Activated naive CD8-positive, alpha-beta T cell treated with anti-CD3 and anti-CD28 coated beads, Interleukin-2, amount 50 U/mL, for 16 hours (primary cell): ENCODE results near the gene PCGF3.
A peak's percentile ranks its signal among the peaks of the same experiment; 100 is the strongest.
"Not testable (repeated sequence)": the region's sequence is repeated elsewhere in the genome, so short reads cannot be mapped to it uniquely, and the experiment has no call there.

Source experiments
- DNase-seq: peaks from one replicate; pipeline ENCODE4 v3.0.0-alpha.2; 2020; ENCODE audit warnings: low read depth, low spot score

The PCGF3 gene

DNA sequence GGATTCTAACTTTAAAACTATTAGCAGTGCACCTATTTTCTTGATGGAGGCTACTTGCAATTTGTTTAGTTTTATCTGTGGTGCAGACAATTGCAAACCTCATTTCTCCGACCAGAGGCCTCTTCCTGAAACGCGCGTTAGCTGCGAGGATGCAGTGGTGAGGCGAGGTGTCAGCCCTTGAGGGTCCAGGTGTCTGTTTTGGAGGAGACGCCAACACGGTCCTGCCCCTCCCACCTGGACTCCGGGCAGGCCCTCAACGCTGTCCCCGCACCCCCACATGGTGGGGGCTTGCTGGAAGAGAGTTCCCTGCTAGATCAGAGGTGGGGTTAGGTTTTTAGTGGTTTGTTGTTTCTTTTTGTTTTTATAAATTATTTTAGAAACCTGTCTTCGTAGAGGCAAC lies 34.4 kb downstream of the PCGF3 start:
- DNase-seq = no peak

DNA sequence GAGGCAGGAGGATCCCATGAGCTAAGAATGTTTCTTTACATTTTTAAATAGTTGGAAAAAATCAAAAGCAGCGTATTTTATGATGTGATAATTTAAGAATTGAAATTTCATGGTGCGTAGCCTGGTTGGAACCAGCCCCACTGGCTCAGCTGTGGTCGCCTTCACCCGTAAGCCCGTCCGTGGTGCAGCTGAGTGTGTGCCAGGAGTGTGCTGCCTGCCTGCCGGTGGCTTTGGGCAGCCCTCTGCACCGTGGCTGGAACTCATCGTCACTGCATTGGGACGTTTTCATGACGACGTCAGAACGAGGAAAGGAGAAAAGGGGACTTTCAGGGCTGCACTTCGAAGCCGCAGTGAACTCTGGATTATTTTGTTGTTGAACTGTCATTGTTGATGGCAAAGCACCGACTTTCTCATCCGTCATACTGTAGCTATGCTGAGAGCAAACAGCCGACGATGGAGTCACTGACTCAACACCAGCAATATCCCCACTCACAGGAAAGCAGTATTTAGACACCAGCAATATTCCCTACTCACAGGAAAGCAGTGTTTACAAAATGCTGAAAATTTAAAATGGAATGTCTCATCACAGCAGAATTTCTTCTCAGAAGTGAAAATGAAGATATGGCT lies 35.1 kb downstream of the PCGF3 start:
- no peak for DNase-seq

DNA sequence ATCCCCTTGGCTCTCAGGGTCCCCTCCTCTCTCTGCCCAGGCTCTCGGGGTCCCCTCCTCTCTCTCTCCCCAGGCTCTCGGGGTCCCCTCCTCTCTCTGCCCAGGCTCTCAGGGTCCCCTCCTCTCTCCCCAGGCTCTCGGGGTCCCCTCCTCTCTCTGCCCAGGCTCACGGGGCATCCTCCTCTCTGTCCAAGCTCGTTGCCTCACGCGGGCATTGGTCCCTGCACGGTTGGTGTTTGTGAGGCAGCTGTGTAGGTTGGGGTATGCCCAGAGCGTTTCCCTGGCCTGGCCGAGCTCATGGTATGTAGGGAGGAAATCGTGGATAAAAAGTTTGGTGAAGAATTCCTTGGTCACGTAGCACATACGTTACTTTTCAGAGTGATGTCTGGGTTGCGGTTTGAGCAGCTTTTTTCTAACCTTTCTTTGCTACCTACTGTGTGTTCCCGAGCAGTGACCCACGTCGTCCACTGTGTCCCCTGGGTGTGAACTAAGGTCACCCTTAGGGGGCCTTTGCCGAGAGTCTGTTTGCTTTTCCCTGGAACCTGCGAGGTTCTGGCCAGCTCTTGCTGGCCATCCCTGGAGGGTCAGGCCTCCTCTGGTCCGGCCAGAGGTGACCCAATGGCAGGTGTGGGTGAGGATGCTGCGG lies 36.6 kb downstream of the PCGF3 start:
- DNase-seq = no peak

DNA sequence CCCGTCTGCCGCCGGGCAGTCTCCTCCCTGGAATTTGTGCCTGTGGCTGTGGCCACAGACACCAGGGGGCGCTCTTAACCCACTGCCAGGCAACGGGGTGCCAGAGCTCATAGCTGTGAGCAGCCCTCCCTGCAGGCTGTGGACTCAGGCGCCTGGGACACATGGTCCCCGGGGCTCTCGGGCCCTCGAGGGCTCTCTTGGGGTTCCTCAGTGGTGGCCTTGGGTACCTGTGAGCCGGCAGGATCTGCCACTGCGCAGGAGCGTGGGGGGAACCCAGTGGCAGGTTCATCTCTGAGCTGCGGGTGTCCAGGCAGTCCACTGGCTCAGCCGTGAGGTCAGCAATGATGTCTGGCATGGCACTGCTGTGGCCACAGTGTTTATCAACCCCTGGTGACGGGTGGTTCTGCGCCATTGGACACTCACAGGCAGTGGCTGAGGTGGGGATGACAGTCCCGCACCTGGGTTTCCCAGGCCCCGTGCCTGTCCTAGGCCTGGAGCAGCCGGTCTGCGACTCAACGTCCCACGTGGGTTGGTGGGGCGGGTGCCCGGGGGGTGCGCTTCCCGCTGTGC lies 37.2 kb downstream of the PCGF3 start:
- peak; percentile 66 for DNase-seq

DNA sequence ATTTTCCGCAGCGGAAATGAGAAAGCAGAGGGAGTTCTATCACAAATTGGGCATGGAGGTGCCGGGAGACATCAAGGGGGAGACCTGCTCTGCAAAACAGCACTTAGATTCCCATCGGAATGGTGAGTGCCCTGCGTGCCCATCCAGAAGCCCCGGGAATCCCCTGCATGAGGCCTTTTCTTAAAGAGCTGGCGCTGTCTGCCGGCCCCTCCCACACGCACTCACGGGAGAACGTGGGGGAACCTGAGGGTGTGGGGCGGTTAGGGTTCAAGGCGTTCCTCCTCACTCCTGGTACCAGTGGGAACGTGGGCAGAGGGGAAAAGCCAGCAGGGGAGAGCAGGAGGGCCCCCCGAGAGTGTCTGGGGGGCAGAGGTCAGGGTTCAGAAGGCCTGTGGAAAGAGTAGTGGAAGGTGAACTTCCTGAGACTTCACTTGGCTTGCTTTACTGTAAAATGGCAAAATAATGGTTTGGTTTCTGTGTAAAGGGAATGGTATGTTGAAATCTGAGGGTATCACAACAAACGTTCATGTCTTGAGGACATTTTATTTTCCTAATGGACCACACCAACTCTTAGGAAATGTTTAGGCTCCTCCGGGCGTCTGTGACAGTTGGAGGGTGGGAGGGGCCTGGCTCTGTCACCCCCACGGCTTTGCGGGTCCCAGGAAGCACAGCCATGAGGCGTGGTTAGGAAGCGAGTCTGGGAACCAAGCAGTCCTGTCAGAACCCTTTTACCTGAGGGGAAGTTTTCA lies 38.0 kb downstream of the PCGF3 start:
- DNase-seq = no peak

DNA sequence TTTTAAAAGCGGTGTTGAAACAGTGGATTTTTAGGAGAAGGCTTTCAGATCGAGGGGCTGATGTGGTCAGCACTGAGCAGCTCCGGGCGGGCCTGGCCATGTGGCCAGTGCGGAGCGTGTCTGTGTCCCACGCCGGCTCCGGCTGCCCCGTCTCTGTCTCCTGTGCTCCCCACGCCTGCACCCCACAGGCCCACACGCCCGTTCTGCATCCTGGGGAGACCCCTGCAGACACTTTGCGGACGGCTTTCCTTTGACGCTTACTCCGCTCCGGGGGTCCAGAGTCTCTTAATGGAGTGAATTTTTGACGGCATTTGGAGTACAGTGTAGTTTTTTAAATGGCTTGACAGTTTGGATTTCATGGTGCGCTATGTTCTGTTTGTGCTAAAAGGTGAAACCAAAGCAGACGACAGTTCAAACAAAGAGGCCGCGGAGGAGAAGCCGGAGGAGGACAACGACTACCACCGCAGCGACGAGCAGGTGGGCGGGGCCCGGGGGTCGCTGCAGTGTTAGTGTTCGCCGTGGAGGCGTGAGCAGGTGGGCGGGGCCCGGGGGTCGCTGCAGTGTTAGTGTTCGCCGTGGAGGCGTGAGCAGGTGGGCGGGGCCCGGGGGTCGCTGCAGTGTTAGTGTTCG lies 38.7 kb downstream of the PCGF3 start:
- no peak for DNase-seq

DNA sequence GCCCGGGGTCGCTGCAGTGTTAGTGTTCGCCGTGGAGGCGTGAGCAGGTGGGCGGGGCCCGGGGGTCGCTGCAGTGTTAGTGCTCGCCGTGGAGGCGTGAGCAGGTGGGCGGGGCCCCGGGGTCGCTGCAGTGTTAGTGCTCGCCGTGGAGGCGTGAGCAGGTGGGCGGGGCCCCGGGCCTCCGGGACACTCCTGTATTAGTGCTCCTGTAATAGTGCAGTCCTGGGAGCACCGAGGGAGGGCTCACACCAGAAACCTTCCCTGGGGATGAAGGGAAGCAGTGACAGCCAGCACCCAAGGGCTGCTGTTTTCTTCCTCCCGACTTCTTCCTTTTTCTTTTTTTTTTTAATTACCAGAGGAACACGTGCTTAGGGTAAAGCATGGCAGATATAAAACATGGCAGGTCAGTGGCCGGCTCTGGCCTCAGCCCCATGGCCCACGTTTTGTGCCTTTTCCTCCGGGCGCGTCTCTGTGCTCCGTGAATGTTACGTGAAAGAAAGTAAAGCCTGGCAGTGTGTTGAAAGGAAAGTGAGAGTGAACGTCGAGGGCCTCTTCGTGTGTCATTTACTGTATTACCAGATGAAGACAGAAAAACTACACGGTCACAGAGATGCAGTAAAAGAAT lies 42.0 kb downstream of the PCGF3 start:
- no peak for DNase-seq

DNA sequence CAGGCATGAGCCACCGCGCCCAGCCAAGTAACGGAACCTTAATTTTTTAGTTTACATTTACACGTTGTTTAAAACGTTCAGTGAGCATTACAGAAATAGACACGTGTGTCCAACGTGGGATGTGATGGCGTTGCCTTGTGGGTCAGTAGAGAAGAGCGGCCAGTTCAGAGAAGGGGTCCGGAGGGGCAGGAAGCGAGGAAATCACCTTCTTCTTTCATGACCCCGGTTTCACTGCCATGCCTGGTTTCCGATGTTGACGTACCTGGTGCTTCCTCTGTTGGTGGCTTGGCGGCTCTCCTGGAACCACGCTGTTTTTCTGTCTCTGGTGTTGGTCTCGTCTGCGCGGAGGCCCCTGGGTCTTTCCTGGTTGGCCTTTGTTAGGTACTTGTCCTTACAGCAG lies 42.8 kb downstream of the PCGF3 start:
- no peak for DNase-seq

DNA sequence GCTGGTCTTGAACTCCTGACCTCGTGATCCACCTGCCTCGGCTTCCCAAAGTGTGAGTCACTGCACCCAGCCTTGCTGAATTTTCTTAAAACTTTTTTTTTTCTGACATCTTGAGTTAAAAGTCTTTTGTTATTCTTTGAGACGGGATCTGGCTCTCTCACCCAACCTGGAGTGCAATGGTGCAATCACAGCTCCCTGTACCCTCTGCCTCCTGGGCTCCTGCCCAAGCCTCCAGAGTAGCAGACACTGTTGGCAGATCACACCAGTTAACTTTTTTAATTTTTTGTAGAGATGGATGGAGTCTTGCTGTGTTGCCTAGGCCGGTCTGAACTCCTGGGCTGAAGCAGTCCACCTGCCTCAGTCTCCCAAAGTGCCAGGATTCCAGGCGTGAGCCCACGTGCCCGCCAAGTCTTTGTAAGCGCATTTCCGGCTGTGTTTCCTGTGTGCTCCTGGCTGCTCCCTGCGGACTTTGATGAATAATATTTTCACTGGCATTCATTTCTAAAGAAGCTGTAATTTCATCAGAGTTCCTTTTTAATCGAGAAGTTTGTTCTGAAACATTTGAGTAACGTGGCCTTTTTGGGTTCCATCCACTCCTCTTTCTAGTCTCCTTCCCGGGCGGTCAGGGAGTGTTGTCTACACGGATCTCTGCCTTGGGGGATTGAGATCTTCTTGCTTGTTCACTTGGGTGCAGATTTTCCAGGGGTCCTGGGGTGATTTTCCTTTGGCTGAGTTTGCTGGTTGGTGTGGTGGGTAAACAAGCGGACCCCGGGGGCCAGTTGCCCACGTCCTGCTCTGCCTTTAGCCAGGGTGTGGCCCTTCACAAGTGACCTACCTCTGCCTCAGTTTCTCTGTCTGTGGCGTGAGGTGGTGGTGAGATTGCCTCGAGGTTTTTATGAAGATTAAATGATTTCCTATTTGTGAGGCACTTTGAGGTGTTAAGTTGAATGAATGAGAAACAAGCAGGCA lies 44.4 kb downstream of the PCGF3 start:
- no peak for DNase-seq

DNA sequence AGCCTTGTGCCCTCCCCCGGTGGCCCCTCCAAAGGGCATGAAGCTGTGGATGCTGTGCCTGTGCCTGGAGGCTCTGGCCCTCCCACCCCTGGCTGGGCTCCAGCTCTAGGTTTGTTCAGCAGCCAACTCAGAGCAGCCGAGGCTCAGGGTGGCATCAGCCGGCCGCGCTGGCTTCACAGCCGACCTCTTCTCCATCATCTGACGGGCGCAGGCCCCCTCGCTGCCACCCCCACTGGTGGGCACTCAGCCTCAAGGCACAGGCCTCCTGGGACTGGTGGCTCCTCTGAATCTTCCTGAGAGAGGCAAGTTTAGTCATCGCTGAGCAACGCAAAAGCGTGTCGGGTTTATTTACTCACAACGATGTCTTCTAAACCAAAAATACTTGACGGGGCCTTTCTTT lies 46.0 kb downstream of the PCGF3 start:
- no peak for DNase-seq

DNA sequence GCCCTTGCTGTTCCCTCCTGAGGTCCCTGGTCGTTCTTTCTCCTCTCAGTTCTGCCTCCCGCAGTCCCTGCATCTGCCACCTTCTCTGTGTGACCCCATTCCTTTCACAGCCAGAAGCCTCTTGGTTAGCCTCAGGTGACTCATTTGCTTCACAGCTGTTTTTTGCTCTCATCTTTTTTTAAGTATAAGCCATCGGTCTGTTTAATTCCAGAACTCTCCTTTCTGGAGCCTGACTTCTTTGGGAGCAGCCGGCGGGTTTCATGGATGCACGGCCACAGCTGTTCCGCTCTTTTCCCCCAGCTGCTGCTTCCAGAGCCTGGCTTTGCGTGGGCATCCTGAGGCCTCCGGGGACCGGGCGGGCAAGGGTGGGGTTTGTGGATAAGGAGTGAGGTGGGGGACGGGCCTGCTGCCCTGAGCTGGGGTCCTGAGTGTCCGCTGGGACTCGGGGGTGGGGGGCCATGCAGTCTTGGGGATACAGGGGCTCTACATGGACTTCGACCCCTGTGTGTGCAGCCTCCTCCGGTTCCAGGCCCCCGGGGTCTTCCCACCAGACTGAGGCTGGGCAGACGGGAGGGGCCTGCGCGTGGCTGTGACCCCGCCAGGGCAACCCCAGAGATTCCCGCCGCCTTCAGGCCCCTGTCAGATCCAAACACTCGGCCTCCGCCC lies 46.7 kb downstream of the PCGF3 start:
- no peak for DNase-seq

DNA sequence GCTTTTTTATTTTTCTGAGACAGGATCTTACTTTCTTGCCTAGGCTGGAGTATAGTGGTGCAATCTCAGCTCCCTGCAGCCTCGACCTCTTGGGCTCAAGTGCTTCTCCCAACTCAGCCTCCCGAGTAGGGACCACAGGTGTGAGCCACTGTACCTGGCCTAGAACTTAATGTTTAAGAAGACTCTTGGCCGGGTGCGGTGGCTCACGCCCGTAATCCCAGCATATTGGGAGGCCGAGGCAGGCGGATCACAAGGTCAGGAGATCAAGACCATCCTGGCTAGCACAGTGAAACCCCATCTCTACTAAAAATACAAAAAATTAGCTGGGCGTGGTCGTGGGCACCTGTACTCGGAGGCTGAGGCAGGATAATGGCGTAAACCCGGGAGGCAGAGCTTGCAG lies 47.6 kb downstream of the PCGF3 start:
- DNase-seq = not testable (repeated sequence)

DNA sequence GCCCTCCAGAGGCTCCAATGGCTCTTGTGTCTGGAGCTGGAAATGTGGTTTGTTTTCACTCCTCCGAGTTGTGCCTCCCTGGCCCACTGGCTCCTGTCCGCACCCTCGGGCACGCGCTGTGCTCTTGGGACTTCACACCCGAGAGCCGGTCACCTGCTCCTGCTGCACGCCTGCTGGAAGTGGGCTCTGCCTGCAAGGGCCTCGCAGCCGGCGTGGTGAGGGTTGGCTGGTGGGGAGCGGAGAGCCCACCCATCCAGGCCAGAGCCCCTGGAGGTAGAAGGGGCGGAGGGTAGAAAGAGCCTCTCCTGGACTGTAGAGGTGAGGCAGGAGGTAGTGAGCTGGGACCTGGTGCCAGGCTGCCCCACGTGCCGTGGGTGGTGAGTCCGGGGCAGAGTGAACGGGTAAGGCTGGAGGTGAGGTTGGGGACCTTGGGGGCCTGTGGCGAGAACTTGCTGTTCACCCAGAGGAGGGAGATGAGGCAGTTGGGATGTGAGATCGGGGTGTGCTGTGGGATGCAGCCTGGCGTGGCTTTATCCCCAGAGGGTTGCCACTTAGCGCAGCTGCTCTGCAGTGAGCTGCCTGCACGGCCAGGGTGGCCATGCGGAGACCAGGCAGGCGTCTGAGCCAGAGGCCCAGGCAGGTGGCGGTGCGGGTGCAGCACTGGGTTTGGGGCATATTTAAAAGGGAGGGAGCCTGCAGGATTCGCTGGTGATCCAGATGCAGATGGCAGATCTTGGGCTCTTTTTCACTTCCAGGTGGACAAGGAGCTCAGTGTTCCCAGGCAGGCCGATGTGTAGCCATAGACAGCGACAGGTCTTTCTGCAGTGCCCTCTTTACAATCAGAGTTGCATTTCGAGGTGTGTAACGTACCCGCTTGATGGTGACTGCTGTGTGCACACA lies 48.8 kb downstream of the PCGF3 start:
- DNase-seq = no peak

DNA sequence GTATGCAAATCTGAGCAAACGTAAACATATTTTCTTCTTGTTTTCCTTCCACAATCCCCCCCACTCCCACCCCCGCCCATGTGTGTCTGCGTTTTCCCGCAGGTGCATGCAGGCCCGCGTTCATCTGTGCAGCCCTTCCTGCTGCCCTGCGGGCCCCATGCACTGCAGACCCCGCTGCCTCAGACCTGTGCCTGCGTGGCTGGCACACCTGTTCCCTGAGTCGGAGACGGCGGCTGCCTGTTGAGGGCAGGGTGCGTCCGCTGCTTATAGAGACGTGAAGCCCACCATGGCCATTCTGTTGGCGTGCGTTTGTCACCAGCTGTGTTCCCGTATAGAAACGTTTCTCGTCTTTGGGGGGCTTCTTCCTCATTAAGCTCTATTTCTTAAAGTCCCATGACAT lies 51.5 kb downstream of the PCGF3 start:
- DNase-seq = no peak

DNA sequence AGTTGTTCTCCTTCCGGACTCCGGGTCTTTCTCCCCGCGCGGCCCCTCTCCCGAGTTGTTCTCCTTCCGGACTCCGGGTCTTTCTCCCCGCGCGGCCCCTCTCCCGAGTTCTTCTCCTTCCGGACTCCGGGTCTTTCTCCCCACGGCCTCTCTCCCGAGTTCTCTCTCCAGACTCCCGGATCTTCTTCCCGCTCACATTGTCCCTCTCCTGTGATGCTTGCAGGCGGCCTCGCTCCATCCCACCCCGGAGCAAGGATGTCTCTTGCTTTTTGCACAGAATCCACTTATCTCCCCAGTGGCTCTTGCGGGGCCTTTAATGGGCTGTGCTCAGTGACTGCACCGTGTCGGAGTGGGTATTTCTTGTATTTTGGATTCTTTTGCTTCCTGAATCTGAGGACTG lies 54.2 kb downstream of the PCGF3 start:
- not testable (repeated sequence) for DNase-seq

DNA sequence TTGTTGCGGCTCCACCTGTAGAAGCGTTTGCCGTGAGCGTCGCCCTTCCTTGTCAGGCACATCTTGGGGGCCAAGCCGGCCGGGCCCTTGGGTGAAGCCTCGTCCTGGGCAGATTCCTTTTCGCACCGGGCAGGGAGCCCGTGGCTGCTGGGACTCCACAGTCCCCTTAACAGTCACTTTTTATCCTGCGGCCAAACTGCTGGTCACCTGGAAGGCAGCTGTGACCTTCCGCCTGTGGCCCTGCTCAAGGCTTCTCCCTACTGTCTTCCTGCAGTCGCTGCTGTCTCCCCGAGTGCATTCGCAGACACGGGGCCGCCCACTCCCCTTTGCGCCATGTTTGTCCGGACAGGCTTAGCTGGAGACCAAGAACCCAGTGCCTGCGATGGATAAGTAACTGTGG lies 55.0 kb downstream of the PCGF3 start:
- DNase-seq = no peak

DNA sequence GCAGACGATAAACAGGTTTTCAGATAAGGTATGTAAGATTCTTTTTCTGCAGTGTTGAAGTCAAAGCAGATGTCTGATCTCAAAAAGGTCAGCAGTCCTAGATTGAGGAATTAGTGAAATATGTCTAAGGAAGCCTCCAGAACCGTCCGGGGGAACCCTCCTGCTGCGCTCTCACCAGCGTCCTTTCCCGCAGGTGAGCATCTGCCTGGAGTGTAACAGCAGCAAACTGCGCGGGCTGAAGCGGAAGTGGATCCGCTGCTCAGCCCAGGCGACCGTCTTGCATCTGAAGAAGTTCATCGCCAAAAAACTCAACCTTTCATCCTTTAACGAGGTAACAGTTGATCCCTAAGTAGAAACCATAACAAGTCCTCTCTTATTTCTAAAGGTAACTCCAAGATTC lies 55.5 kb downstream of the PCGF3 start:
- no peak for DNase-seq

DNA sequence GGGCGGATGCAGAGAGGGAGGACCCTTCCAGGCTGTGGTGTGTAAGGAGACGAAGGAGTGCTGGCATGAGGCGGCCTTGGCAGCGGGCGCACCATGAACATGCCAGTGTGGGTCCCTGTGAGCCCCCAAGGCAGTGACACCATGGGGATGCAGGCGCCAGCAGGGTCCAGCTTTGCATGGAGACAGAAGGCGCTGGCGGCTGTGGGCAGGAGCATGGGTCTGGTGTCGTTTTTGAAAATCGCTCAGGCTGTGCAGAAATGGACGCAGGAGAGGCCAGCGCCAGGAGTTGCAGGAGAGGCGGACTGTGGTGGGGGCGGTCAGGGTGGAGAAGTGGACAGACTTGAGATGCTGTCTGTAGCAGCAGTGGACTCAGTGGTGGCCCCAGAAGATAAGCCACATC lies 56.1 kb downstream of the PCGF3 start:
- DNase-seq = no peak
